ENCODE data around the gene PER3.

PER3 gene

DNA sequence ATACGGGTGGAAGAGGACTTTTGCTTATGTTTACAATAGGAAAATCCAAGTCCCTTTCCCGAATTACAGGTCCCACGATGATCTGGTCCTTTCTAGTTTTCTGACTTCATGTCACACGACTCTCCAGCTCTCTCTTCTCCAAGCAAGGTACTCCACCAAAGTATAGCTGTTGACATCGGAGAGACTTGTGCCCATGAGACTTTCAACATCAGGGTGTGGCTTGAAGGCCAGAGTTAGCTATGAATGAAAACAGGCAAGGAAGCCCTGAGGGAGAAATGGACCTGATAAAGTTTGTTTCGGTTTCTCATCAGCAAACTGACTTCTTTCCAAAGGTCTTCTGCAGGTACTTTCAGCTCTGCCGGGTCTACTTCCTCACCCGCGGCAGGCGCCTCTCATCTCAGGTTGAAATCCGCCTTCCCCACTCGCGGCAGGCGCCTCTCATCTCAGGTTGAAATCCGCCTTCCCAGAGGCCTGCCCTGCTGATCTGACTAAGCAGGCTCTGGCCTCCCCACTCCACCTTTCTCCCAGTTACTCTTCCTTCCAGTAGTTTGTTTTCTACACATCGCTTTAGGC is 2.1 kb upstream of the PER3 start:
- TF ChIP-seq CTCF (IDR thresholded peaks at IDR 0.05; ENCODE audit: borderline replicate concordance, extremely low read depth, low read length, poor library complexity, severe bottlenecking): no peak
- no peak for TF ChIP-seq EZH2 (IDR thresholded peaks at IDR 0.05; ENCODE audit: borderline replicate concordance, low read depth, low read length, severe bottlenecking)
- ATAC-seq (ENCODE audit: insufficient read depth, low read depth) (no peak), DNase-seq (no peak)

GRCh38 chr1:7783178-7783711 is 846 bp upstream of the PER3 start:
- H3K4me3 ChIP-seq (ENCODE audit: low read depth in 1 of 2, low read length in 2 of 2): no peak overlapping the region
- no peaks in the 10 kb centered on the region for H4K20me1 ChIP-seq (ENCODE audit: insufficient read depth, low read length)
- no peak overlapping the region for H3K27ac ChIP-seq (ENCODE audit: low read length)
- no peak overlapping the region for H3K4me2 ChIP-seq (ENCODE audit: insufficient read depth, low read length)
- no peaks in the 10 kb centered on the region for H3K9me3 ChIP-seq (ENCODE audit: insufficient read depth, low read length, severe bottlenecking)
- no peaks in the 10 kb centered on the region for H3K27me3 ChIP-seq (ENCODE audit: insufficient read depth, low read length, poor library complexity)
- DNase-seq (no peak), ATAC-seq (ENCODE audit: insufficient read depth, low read depth) (no peak)
- no peak overlapping the region for H3K9ac ChIP-seq (ENCODE audit: low read depth, low read length)
- H3K4me1 ChIP-seq (ENCODE audit: insufficient read depth, low read length): no peaks in the 10 kb centered on the region
- no peaks in the 10 kb centered on the region for H3K79me2 ChIP-seq (ENCODE audit: insufficient read depth, low read length)
- H2AFZ ChIP-seq (ENCODE audit: low read depth, low read length): no peak overlapping the region
- H3K36me3 ChIP-seq (ENCODE audit: insufficient read depth, low read length): peaks cover 29% of the 10 kb centered on the region
- TF ChIP-seq EZH2 (IDR thresholded peaks at IDR 0.05; ENCODE audit: borderline replicate concordance, low read depth, low read length, severe bottlenecking): no peak
- TF ChIP-seq CTCF (IDR thresholded peaks at IDR 0.05; ENCODE audit: borderline replicate concordance, extremely low read depth, low read length, poor library complexity, severe bottlenecking): no peak

More for the DNA sequence above, 2.1 kb upstream of the PER3 start:
- no peak overlapping the region for H3K9ac ChIP-seq (ENCODE audit: low read depth, low read length)
- no peaks in the 10 kb centered on the region for H3K4me1 ChIP-seq (ENCODE audit: insufficient read depth, low read length)
- H3K4me3 ChIP-seq (ENCODE audit: low read depth in 1 of 2, low read length in 2 of 2): no peak overlapping the region
- H3K27me3 ChIP-seq (ENCODE audit: insufficient read depth, low read length, poor library complexity): no peaks in the 10 kb centered on the region
- no peak overlapping the region for H3K27ac ChIP-seq (ENCODE audit: low read length)
- H3K79me2 ChIP-seq (ENCODE audit: insufficient read depth, low read length): no peaks in the 10 kb centered on the region
- no peaks in the 10 kb centered on the region for H4K20me1 ChIP-seq (ENCODE audit: insufficient read depth, low read length)
- H3K36me3 ChIP-seq (ENCODE audit: insufficient read depth, low read length): peaks cover 41% of the 10 kb centered on the region
- H3K9me3 ChIP-seq (ENCODE audit: insufficient read depth, low read length, severe bottlenecking): no peaks in the 10 kb centered on the region
- H2AFZ ChIP-seq (ENCODE audit: low read depth, low read length): no peak overlapping the region
- no peak overlapping the region for H3K4me2 ChIP-seq (ENCODE audit: insufficient read depth, low read length)

DNA sequence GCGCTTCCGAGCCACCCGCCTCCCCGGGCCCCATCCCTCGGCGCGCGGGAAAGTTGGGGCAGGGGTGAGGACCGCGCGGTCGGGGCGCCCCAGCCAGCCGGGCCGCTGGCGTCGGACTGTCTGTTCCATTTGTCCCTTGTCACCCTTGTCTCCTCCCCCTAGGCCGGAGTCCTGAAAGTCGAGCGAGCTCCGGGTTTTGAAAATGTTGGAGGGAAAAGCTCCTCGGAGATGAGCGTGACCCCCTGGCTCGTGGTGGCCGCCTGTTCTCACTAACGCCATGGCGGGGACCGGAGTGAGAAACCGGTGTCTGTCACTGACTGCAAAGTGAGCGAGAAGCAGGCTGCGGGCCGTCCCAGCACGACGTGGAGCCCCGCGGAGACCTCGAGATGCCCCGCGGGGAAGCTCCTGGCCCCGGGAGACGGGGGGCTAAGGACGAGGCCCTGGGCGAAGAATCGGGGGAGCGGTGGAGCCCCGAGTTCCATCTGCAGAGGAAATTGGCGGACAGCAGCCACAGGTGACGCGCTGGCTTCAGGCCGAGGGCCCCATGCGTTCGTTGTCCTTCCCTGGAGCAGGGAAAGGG is 491 bp downstream of the PER3 start:
- no peaks in the 10 kb centered on the region for H3K4me1 ChIP-seq (ENCODE audit: insufficient read depth, low read length)
- H3K79me2 ChIP-seq (ENCODE audit: insufficient read depth, low read length): no peaks in the 10 kb centered on the region
- no peak overlapping the region for H3K4me3 ChIP-seq (ENCODE audit: low read depth in 1 of 2, low read length in 2 of 2)
- no peak overlapping the region for H3K27ac ChIP-seq (ENCODE audit: low read length)
- DNase-seq (no peak), ATAC-seq (ENCODE audit: insufficient read depth, low read depth) (no peak)
- H3K9me3 ChIP-seq (ENCODE audit: insufficient read depth, low read length, severe bottlenecking): peaks cover 5% of the 10 kb centered on the region
- H3K4me2 ChIP-seq (ENCODE audit: insufficient read depth, low read length): no peak overlapping the region
- peaks cover 21% of the 10 kb centered on the region for H3K36me3 ChIP-seq (ENCODE audit: insufficient read depth, low read length)
- no peaks in the 10 kb centered on the region for H3K27me3 ChIP-seq (ENCODE audit: insufficient read depth, low read length, poor library complexity)
- TF ChIP-seq EZH2 (IDR thresholded peaks at IDR 0.05; ENCODE audit: borderline replicate concordance, low read depth, low read length, severe bottlenecking) (no peak), CTCF (IDR thresholded peaks at IDR 0.05; ENCODE audit: borderline replicate concordance, extremely low read depth, low read length, poor library complexity, severe bottlenecking) (no peak)
- H3K9ac ChIP-seq (ENCODE audit: low read depth, low read length): no peak overlapping the region
- H4K20me1 ChIP-seq (ENCODE audit: insufficient read depth, low read length): no peaks in the 10 kb centered on the region
- no peak overlapping the region for H2AFZ ChIP-seq (ENCODE audit: low read depth, low read length)
